Panc1 (cell line): ENCODE results near the gene TP53BP1. TPM values are rescaled to one million over a fixed set of nuclear protein-coding genes. Genes with fewer than 3 reads are reported as not detected.

Experiments
- ATAC-seq: fragments of 200-7000 bp; cut with Tn5 transposase; 2 replicates; pipeline ENCODE4 v1.9.1; 2020; ENCODE audit warnings: mild to moderate bottlenecking, moderate library complexity
- BruUV-seq: library from RNA; stranded (reverse); fragments of 400-500 nt; replicated peaks from 2 replicates; lab custom pipeline; 2021; lab: Mats Ljungman, UMichigan
- CTCF ChIA-PET: fragments of 300-600 bp; sonication (Branson Sonifier 250); formaldehyde crosslinking; loops from one replicate; lab custom pipeline; 2022; ENCODE audit warnings: antibody characterized with exemption; lab: Charles Lee
- POLR2A ChIA-PET: fragments of 300-600 bp; sonication (Branson Sonifier 250); formaldehyde crosslinking; loops from one replicate; lab custom pipeline; 2022; ENCODE audit warnings: antibody characterized with exemption; lab: Charles Lee
- DNase-seq: peaks from one replicate; pipeline ENCODE4 v3.0.0-alpha.2; 2010; ENCODE audit warnings: low read depth, low spot score
- H3K27ac ChIP-seq: 2 replicates; pipeline ENCODE4 v1.5.1; 2011; ENCODE audit warnings: mild to moderate bottlenecking, low read length, inconsistent platforms
- H3K27me3 ChIP-seq: fragments of 200-500 bp; sonication (Bioruptor generic); 2 replicates; pipeline ENCODE4 v1.6.0; 2014; ENCODE audit warnings: low read length, inconsistent platforms; ENCODE audit not compliant: control insufficient read depth, insufficient read depth
- H3K36me3 ChIP-seq: fragments of 200-500 bp; sonication (Bioruptor generic); 2 replicates; pipeline ENCODE4 v1.5.1; 2014; ENCODE audit warnings: inconsistent platforms, mild to moderate bottlenecking, low read length, moderate library complexity; ENCODE audit not compliant: control insufficient read depth, insufficient read depth
- H3K4me1 ChIP-seq: 2 replicates; pipeline ENCODE4 v1.5.1; 2011; ENCODE audit warnings: inconsistent platforms, mild to moderate bottlenecking, low read length, moderate library complexity; ENCODE audit not compliant: control insufficient read depth, insufficient read depth
- H3K4me3 ChIP-seq, 2 experiments: 2 replicates each; pipeline ENCODE4 v1.5.1; 2011 to 2012; ENCODE audit warnings: low read depth in 2 of 2, low read length in 2 of 2, mild to moderate bottlenecking in 2 of 2, inconsistent platforms in 1 of 2, moderate library complexity in 1 of 2
- H3K9me3 ChIP-seq: fragments of 200-500 bp; sonication (Bioruptor generic); 2 replicates; pipeline ENCODE4 v1.5.1; 2014; ENCODE audit warnings: low read depth, mild to moderate bottlenecking, inconsistent platforms, low read length, moderate library complexity; ENCODE audit not compliant: control insufficient read depth, insufficient read depth
- POLR2AphosphoS5 ChIP-seq: IDR thresholded peaks from 2 replicates; pipeline ENCODE4 v1.6.1; 2012; ENCODE audit warnings: mild to moderate bottlenecking, low read depth, low read length, moderate library complexity
- REST ChIP-seq, 2 experiments: IDR thresholded peaks; 2 replicates each; pipeline ENCODE4 v1.6.1; 2011 to 2012; ENCODE audit warnings: low read depth in 2 of 2, control low read depth in 1 of 2, low read length in 1 of 2, mild to moderate bottlenecking in 1 of 2, moderate library complexity in 1 of 2; ENCODE audit not compliant: insufficient read depth in 1 of 2
- SIN3A ChIP-seq: IDR thresholded peaks from 2 replicates; pipeline ENCODE4 v1.6.1; 2012; ENCODE audit warnings: low read depth, mild to moderate bottlenecking, low read length, moderate library complexity, borderline replicate concordance; ENCODE audit not compliant: insufficient read depth
- TCF7L2 ChIP-seq: IDR thresholded peaks from 2 replicates; pipeline ENCODE4 v1.6.1; 2011; ENCODE audit warnings: mild to moderate bottlenecking, low read depth, low read length, inconsistent platforms
- in situ Hi-C: cut with HindIII; loops from 2 replicates; pipeline ENCODE4 v1.10.0; 2016; ENCODE audit warnings: low sequenced_read_pairs, low pct_unique_long_range_greater_than_20kb
- intact Hi-C: fragments of 100-400 bp; cut with micrococcal nuclease; formaldehyde crosslinking; loops from one replicate; pipeline ENCODE4 v1.10.0; 2022; ENCODE audit not compliant: unreplicated experiment
- total RNA-seq: library from RNA; stranded (reverse); gene quantifications from one replicate; pipeline ENCODE4 v1.2.1, GENCODE V29; 2021; ENCODE audit not compliant: unreplicated experiment
- TF ChIP-seq, protein P1 (sequence below): fragments of 450-650 bp; IDR thresholded peaks from 2 replicates; pipeline ENCODE4 v1.5.1; 2017; ENCODE audit warnings: mild to moderate bottlenecking

The TP53BP1 gene
- total RNA-seq, 1 experiment from 2014 or later, result 80.3 TPM

GRCh38 chr15:43529141-43529540 lies 36.2 kb upstream of the TP53BP1 start:
- H3K27ac ChIP-seq, result no peak overlapping the region
- intact Hi-C loops, result no loop called here
- H3K36me3 ChIP-seq, result no peaks in the 10 kb centered on the region
- in situ Hi-C loops, result no loop called here
- H3K27me3 ChIP-seq, result no peaks in the 10 kb centered on the region
- no peak overlapping the region for H3K4me3 ChIP-seq
- no peaks in the 10 kb centered on the region for H3K4me1 ChIP-seq
- TF ChIP-seq POLR2AphosphoS5 (no peak), TCF7L2 (no peak), REST (IDR thresholded peaks at IDR 0.05; ENCODE audit: insufficient read depth in 1 of 2, low read depth in 2 of 2, low read length in 1 of 2) (no peak), SIN3A (no peak)
- TF ChIP-seq, protein P1, sequence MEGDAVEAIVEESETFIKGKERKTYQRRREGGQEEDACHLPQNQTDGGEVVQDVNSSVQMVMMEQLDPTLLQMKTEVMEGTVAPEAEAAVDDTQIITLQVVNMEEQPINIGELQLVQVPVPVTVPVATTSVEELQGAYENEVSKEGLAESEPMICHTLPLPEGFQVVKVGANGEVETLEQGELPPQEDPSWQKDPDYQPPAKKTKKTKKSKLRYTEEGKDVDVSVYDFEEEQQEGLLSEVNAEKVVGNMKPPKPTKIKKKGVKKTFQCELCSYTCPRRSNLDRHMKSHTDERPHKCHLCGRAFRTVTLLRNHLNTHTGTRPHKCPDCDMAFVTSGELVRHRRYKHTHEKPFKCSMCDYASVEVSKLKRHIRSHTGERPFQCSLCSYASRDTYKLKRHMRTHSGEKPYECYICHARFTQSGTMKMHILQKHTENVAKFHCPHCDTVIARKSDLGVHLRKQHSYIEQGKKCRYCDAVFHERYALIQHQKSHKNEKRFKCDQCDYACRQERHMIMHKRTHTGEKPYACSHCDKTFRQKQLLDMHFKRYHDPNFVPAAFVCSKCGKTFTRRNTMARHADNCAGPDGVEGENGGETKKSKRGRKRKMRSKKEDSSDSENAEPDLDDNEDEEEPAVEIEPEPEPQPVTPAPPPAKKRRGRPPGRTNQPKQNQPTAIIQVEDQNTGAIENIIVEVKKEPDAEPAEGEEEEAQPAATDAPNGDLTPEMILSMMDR, result no peak
- CTCF ChIA-PET, result no interaction called here
- no TSS peak for BruUV-seq
- H3K9me3 ChIP-seq, result no peaks in the 10 kb centered on the region
- POLR2A ChIA-PET, result no interaction called here
- ATAC-seq (no peak), DNase-seq (no peak)

DNA sequence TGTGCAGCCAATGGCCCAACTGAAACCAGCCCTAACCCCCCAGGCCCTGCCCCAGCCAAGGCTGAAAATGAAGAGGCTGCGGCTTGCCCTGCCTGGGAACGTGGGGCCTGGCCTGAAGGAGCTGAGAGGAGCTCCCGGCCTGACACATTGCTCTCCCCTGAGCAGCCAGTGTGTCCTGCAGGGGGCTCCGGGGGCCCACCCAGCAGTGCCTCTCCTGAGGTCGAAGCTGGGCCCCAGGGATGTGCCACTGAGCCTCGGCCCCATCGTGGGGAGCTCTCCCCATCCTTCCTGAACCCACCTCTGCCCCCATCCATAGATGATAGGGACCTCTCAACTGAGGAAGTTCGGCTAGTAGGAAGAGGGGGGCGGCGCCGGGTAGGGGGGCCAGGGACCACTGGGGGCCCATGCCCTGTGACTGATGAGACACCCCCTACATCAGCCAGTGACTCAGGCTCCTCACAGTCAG lies 35.6 kb upstream of the TP53BP1 start:
- TF ChIP-seq POLR2AphosphoS5 (no peak), REST (IDR thresholded peaks at IDR 0.05; ENCODE audit: insufficient read depth in 1 of 2, low read depth in 2 of 2, low read length in 1 of 2) (no peak), SIN3A (no peak), TCF7L2 (no peak)
- TF ChIP-seq, protein P1, result no peak
- no peaks in the 10 kb centered on the region for H3K36me3 ChIP-seq
- ATAC-seq, result no peak
- no peaks in the 10 kb centered on the region for H3K27me3 ChIP-seq
- intact Hi-C loops (no loop called here), in situ Hi-C loops (no loop called here)
- no peaks in the 10 kb centered on the region for H3K9me3 ChIP-seq
- no peak for DNase-seq
- ChIA-PET POLR2A (no interaction called here), CTCF (interaction anchor here (0.5 kb wide), 1 partner anchor 11 kb away, joined by 3 read pairs; no protein-coding TSS in a partner anchor)
- no TSS peak for BruUV-seq
- no peaks in the 10 kb centered on the region for H3K4me1 ChIP-seq
- no peak overlapping the region for H3K4me3 ChIP-seq
- H3K27ac ChIP-seq, result no peak overlapping the region
